ENCODE measurements around the gene RNLS.

- no peak for TF ChIP-seq CTCF (IDR thresholded peaks at IDR 0.05)
- no peak for TF ChIP-seq REST (IDR thresholded peaks at IDR 0.05; ENCODE audit: insufficient read depth in 1 of 2, low read depth in 2 of 2, low read length in 1 of 2)
Observed at GRCh38 chr10:88467835-88468485, 115.2 kb downstream of the RNLS start.

All from Panc1 (cell line).